Esophagus (tissue), 2 donors: ENCODE results near the gene SYCP2L. TPM values are rescaled to one million over a fixed set of nuclear protein-coding genes. Genes with fewer than 3 reads are reported as not detected.

ENCODE experiments used
- H3K27ac ChIP-seq, 2 donors: one replicate each; pipeline ENCODE4 v1.5.1; 2013; ENCODE audit warnings: low read depth in 2 of 2, mild to moderate bottlenecking in 2 of 2, inconsistent platforms in 1 of 2, low read length in 1 of 2, moderate library complexity in 1 of 2
- H3K27me3 ChIP-seq, 2 donors: one replicate each; pipeline ENCODE4 v1.6.1; 2013; ENCODE audit warnings: low read length in 2 of 2, control low read depth in 1 of 2, mild to moderate bottlenecking in 1 of 2; ENCODE audit not compliant: insufficient read depth in 2 of 2, control insufficient read depth in 1 of 2
- H3K36me3 ChIP-seq, 2 donors: one replicate each; pipeline ENCODE4 v1.6.1; 2013; ENCODE audit warnings: low read length in 1 of 2; ENCODE audit not compliant: control insufficient read depth in 2 of 2, insufficient read depth in 2 of 2
- H3K4me1 ChIP-seq, 2 donors: one replicate each; pipeline ENCODE4 v1.6.1; 2013; ENCODE audit warnings: low read length in 1 of 2; ENCODE audit not compliant: control insufficient read depth in 2 of 2, insufficient read depth in 2 of 2
- H3K4me3 ChIP-seq, 2 donors: one replicate each; pipeline ENCODE4 v1.5.1; 2013; ENCODE audit warnings: low read length in 2 of 2, mild to moderate bottlenecking in 2 of 2, low read depth in 1 of 2, moderate library complexity in 1 of 2
- H3K9me3 ChIP-seq, 2 donors: one replicate each; pipeline ENCODE4 v1.6.1; 2013; ENCODE audit warnings: mild to moderate bottlenecking in 2 of 2, low read depth in 1 of 2, low read length in 1 of 2, moderate library complexity in 1 of 2; ENCODE audit not compliant: control insufficient read depth in 2 of 2, insufficient read depth in 1 of 2
- WGBS, 2 donors: extraction: QIAGEN DNeasy Blood & Tissue Kit; methylation state at CpG; one replicate each; pipeline ENCODE4 v1.1.7; 2013; 5-methylcytosine and 5-hydroxymethylcytosine counted together
- polyA plus RNA-seq, 2 donors: library from polyadenylated mRNA; stranded (reverse); fragments of 200-250 nt; gene quantifications; one replicate each; pipeline ENCODE4 v1.2.3, GENCODE V29; 2013
- donor health status: healthy with polysubstance abuse.
- donor health status: Bipolar disorder and iron deficiency.

Gene SYCP2L
- polyA plus RNA-seq, 2 donors: 0.13 to 0.63 TPM

DNA sequence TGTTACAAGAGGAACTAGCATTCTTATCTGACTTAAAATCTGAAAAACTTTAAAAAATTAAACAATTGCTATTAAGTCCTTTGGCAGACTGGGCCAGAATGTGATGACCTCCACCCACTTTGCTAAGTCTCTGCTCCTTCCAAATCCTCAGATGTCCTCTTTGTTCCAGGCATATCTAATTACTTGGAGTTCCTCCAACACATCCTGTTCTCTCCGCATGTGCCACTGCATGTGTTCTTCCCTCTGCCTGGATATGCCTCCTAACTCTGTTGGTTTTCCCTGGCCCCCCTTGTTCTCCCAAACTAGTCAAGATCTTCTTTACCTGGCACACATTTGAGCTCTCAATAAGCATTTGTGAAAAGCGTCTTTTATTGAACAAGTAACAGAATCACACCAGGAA lies 134.2 kb downstream of the SYCP2L start:
- Histone ChIP-seq H3K27ac (no peak overlapping the region), H3K4me3 (no peak overlapping the region), H3K27me3 (no peaks in the 10 kb centered on the region), H3K9me3 (no peaks in the 10 kb centered on the region), H3K36me3 (no peaks in the 10 kb centered on the region), H3K4me1 (no peaks in the 10 kb centered on the region)
- WGBS, 2 donors: 50 to 72% methylated on average over 2 of the region's 2 CpGs

- Histone ChIP-seq H3K4me3 (no peak overlapping the region), H3K27ac (no peak overlapping the region), H3K27me3 (no peaks in the 10 kb centered on the region), H3K4me1 (no peaks in the 10 kb centered on the region), H3K36me3 (no peaks in the 10 kb centered on the region), H3K9me3 (no peaks in the 10 kb centered on the region)
- 72 to 78% methylated on average over 7 of the region's 7 CpGs for WGBS, 2 donors
Measured at GRCh38 chr6:11021714-11022113, 134.9 kb downstream of the SYCP2L start.

DNA sequence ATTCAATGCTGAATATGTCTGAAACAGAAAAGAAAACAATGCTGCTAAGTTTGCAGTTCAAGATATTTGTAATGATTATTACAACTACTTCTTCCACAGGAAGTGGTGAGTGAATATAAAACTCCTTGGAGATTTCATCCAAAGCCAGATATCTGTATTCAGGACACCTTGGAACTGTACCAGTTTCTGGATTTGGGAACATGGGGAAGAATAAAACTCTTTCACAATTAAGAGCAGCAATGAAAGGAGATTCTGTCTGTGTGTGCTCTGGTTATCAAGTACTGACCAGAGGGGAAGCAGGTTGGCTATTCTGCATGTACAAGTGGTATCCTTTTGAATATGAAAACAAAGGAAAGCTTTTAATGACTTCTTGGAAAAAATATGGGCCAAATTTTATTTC lies 136.2 kb downstream of the SYCP2L start:
- H3K36me3 ChIP-seq: no peaks in the 10 kb centered on the region
- H3K27ac ChIP-seq: no peak overlapping the region
- H3K27me3 ChIP-seq: no peaks in the 10 kb centered on the region
- no peaks in the 10 kb centered on the region for H3K4me1 ChIP-seq
- no peak overlapping the region for H3K4me3 ChIP-seq
- H3K9me3 ChIP-seq: no peaks in the 10 kb centered on the region

Other genes with a start within 250 kb of the SYCP2L start
- gene C6orf52, start 192.4 kb upstream of the SYCP2L start, polyA plus RNA-seq: under 1 TPM in 1 of 2 donors, not detected in 1; 0.69 TPM
- 10 to 100 TPM in 1 of 2 donors, 1 to 10 TPM in 1; 9.2 to 20.9 TPM for gene PAK1IP1, start 192.1 kb upstream of the SYCP2L start, polyA plus RNA-seq
- gene TMEM14C, start 164.0 kb upstream of the SYCP2L start, polyA plus RNA-seq: 10 to 100 TPM; 82.7 to 84.9 TPM
- 10 to 100 TPM; 47.6 to 50.8 TPM for gene TMEM14B, start 139.2 kb upstream of the SYCP2L start, polyA plus RNA-seq
- under 1 TPM; 0.02 to 0.04 TPM for gene MAK, start 48.5 kb upstream of the SYCP2L start, polyA plus RNA-seq
- gene GCM2, start 5.0 kb upstream of the SYCP2L start, polyA plus RNA-seq: not detected
- under 1 TPM; 0.04 to 0.08 TPM for gene ELOVL2, start 157.3 kb downstream of the SYCP2L start, polyA plus RNA-seq
- gene SMIM13, start 206.8 kb downstream of the SYCP2L start, polyA plus RNA-seq: 1 to 10 TPM; 2.1 to 2.9 TPM
- under 1 TPM; 0.02 to 0.06 TPM for gene ERVFRD-1, start 224.7 kb downstream of the SYCP2L start, polyA plus RNA-seq